ENCODE data around the gene SLC7A4.
A peak's percentile ranks its signal among the peaks of the same experiment; 100 is the strongest.

The SLC7A4 gene

GRCh38 chr22:20989323-20990138 is 42.8 kb downstream of the SLC7A4 start:
- no peak for DNase-seq (ENCODE audit: low read depth in 4 of 4, low spot score in 1 of 4)

DNA sequence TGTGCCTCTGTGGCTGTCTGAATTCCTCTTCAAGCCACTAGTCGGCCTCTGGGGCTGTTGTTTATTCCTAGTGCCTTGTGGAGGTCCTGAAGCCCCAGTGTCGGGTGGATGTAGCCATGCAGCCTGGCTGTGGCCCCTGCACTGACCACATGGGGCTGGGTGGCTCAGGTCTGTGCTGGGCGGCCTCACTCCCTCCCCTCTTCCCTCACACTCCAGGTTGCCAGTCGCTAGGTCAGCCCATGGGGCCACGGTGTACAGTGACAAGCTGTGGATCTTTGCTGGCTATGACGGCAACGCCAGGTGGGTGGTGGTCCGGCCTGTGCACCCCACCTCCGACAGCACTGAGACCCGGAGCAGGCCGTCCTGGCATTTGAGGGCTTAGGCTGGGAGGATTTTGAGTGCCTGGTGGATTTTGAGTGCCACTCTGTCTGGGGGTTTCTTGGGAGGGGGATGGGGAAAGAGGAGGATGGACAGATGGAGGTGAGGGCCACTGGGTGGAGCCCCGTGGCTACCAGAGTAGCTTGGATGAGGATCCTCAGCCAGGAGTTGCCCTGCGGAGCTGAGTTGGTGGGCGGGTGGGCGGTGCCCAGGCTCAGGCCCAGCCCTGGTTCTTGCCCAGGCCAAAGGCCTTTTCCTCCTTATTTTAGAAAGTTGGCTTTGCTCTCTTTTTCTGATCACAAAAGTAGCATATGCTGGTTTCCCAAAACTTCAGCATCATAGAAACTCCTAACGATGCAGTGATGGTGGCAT is 43.6 kb downstream of the SLC7A4 start:
- DNase-seq (ENCODE audit: low read depth in 4 of 4, low spot score in 1 of 4) = no peak

DNA sequence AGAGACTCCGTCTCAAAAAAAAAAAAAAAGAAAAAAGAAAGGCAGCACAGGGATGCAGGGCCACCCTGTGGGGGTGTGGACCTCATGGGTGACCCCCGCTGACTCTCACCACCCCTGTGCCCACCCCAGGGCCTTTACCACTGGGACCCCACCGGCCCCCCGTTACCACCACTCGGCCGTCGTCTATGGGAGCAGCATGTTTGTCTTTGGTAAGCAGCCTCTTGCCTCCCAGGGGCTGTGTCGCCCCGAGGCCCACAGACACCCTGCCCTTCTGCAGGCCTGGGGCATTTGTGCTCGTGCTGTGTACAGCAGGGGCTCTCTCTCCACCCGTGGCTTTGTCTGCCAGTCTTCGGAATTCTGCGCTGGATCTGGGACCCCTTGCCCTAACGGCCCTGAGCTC is 45.0 kb downstream of the SLC7A4 start:
- no peak for DNase-seq (ENCODE audit: low read depth in 4 of 4, low spot score in 1 of 4)

GRCh38 chr22:20986365-20986764 is 46.0 kb downstream of the SLC7A4 start:
- no peak for DNase-seq (ENCODE audit: low read depth in 4 of 4, low spot score in 1 of 4)

DNA sequence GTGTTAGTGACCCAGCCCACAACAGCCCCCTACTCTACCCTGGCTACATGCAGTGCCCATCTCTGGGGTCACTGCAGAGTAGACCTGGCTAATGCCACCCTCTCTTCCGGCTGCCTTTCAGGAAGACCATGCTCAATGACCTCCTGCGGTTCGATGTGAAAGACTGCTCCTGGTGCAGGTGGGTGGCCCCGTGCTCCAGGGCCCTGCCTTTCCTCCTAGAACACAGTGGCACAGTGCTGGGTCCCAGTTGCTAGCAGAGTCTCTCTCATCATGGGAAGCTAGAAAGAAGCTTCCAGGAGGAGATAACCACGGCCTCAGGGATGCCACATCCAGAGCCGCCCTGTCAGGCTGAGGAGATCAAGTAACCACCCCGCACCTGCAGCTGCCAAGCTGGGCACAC is 46.6 kb downstream of the SLC7A4 start:
- DNase-seq (ENCODE audit: low read depth in 4 of 4, low spot score in 1 of 4) = no peak

DNA sequence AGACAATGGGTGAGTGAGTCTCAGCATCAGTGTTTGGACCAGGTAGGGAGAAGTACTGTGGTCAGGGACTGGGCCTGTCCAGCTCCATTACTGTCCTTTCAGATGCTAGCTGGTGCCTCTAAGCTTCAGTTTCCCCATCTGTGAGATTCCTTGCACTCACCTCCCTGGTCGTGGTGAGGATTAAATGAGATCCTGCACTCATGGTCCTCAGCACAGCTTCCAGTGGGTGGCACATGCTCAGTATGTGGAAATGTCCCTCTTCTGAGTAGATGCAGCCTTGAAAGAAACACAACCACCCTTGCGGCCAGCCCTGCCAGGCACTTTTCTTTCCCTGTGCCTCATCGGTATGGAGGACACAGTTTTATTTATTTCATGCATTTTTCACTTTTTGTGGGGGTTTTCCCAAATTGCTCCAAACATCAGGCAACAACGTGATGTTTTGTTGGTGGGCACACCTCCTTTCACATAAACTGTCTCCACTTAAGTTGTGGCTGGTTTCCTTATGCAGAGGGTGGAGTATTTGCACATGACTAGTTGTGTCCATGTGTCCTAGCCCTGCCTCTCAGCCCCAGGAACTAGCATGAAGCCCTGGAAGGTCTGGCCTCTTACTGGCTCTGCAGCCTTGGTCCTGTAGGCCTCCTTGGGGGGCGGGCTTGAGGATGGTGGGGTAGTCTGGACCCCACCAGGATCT is 49.1 kb downstream of the SLC7A4 start:
- DNase-seq (ENCODE audit: low read depth in 4 of 4, low spot score in 1 of 4) = no peak

- no peak for DNase-seq (ENCODE audit: low read depth in 4 of 4, low spot score in 1 of 4)
These were observed 49.8 kb downstream of the SLC7A4 start for GRCh38 chr22:20982563-20982882.

GRCh38 chr22:20981787-20982562 is 50.4 kb downstream of the SLC7A4 start, which contains the start of gene LZTR1:
Gene LZTR1 (plus strand): TSS chr22:20982297. CDS start chr22:20982372, 75 bp downstream.
- peak in 3 of 4 experiments; percentile 45 to 65 (median 64) for DNase-seq (ENCODE audit: low read depth in 4 of 4, low spot score in 1 of 4)

DNA sequence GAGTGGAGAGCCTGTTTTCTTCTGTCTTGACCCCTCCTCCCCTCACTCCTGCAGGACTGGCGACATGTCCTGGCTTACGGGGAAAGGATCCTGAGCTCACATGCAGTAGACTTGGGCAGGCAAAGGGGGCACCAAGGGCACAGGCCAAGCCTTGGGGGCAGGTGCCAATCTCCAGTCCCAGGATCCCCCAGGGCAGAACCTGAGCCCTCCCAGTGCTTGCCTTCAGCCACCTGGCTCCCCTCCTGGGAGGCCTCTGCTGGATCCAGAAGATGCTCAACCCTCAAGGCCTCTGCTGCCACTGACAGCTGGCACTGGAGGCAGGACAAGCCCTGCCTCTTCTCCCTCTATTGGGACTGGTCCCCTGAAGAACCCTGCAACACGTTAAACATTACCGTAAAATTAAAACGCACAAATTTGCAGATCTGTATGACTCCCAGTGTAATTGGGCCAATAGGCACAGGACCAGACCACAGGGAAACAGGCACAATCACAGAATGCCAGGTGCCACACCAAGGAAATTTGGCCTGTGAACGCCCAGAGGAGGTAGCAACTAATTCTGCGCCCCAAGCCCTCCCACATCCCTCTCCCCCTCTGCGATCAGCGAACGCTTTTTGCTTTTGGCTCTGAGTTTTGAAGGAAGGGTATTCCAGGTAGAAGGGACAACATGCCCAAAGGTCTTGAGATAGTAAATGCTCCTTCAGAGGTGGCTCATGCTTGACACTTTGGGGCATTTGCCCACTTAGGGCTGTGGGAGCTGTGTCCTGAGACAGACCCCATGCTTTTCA is 51.2 kb downstream of the SLC7A4 start:
- no peak for DNase-seq (ENCODE audit: low read depth in 4 of 4, low spot score in 1 of 4)

DNA sequence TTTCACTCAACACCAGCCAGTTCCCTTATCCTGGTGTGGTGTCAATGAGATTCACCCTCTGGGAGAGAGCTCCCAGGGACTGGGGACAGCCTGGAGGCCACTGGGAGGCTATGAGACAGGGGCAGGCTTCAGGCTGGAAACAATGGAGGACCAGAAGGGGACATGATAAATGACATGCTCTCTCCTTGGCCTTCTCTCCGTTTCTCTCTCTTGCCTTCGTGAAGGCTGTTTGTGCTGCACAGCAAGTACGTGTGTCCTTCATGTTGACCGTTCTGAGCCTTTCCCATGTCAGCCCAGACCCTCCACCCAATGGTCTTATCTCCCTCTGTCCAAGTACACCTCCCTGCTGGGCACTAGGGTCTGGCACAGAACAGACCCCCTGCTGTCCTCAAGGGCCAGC is 51.8 kb downstream of the SLC7A4 start:
- DNase-seq (ENCODE audit: low read depth in 4 of 4, low spot score in 1 of 4) = no peak

DNA sequence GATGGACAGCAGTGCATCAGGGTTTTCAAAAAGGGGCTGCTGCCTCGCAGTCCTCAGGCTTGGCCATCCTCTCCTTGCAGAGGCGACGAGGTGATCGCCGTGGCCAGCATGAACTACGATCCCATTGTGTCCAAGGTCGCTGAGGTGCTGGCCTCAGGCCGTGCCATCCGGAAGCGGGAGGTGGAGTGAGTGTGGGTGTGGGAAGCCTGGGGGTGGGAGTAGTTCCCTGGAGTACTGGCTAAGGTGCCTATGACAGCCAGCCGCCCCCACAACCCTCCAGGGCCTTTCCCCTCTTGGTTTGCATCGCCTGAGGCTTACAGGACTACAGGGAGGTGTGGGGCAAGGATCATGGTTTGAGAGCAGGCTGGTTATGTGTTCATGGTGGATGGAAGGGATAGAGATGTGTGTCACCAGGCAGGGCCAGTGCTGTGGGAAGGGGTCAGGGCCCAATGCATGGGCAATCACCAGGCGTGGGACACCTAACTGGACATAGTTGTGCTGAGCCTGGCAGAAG is 52.4 kb downstream of the SLC7A4 start:
- no peak for DNase-seq (ENCODE audit: low read depth in 4 of 4, low spot score in 1 of 4)

- DNase-seq (ENCODE audit: low read depth in 4 of 4, low spot score in 1 of 4) = peak in 3 of 4 experiments; percentile 43 to 70 (median 59)
These were observed 53.0 kb downstream of the SLC7A4 start for GRCh38 chr22:20979243-20979809.
